Tibial artery (tissue), 4 donors: ENCODE data around the gene SVEP1.

ENCODE experiments used
- DNase-seq, 2 donors: peaks; one replicate each; pipeline ENCODE4 v3.0.0-alpha.2; 2019
- H3K27ac ChIP-seq, 2 donors: fragments of 200-600 bp; sonication (generic) in 1 of 2; 1 replicate in 1 of 2; 2 replicates in 1 of 2; pipeline ENCODE4 v1.5.1; 2018 to 2019; ENCODE audit warnings: mild to moderate bottlenecking in 1 of 2
- H3K27me3 ChIP-seq, 2 donors: fragments of 200-600 bp; sonication (generic) in 1 of 2; one replicate each; pipeline versions ENCODE4 v1.5.1 to v1.6.0; 2016 to 2019
- H3K36me3 ChIP-seq, 3 donors: fragments of 200-600 bp; sonication (generic) in 2 of 3; one replicate each; pipeline ENCODE4 v1.5.1; 2016 to 2019; ENCODE audit warnings: mild to moderate bottlenecking in 2 of 3
- H3K4me1 ChIP-seq, 4 donors: fragments of 200-600 bp; sonication (generic) in 2 of 4; 1 replicate in 3 of 4; 2 replicates in 1 of 4; pipeline ENCODE4 v1.5.1; 2016 to 2019
- H3K4me3 ChIP-seq, 2 donors: fragments of 200-600 bp; sonication (generic) in 1 of 2; 1 replicate in 1 of 2; 2 replicates in 1 of 2; pipeline ENCODE4 v1.5.1; 2018 to 2019; ENCODE audit warnings: mild to moderate bottlenecking in 2 of 2
- H3K9me3 ChIP-seq, 3 donors: fragments of 200-600 bp; sonication (generic) in 1 of 3; one replicate each; pipeline ENCODE4 v1.5.1; 2016 to 2019
- CTCF ChIP-seq, 2 experiments: fragments of 200-600 bp in 1 of 2; fragments of 450-650 bp in 1 of 2; IDR thresholded peaks; one replicate each; pipeline ENCODE4 v1.5.1; 2017 to 2019; ENCODE audit warnings: antibody characterized with exemption in 2 of 2, mild to moderate bottlenecking in 1 of 2, moderate library complexity in 1 of 2
- intact Hi-C: fragments of 100-400 bp; cut with DNase I; formaldehyde crosslinking; loops from one replicate; pipeline ENCODE4 v1.15.0; 2023; ENCODE audit warnings: low total_unique reads

Gene SVEP1

DNA sequence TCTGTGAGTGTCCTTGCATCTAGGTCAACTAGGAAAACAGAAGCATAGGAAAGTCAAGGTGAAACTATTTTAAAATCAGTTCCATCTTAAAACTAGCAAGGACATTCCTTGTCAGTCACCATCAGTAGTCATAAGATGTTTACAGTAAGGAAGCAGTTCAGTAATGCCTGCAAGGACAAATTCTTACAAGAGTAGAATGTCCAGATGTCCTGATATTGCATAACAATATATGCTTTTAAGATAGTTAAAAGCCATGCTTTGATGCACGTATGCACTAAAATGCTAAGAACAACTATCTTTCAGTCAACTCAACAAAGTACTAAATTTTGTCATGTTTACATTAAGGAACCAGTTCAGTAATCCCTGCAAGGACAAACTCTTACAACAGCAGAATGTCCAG, 11.3 kb upstream of the SVEP1 start:
- Histone ChIP-seq H3K4me3 (no peak overlapping the region), H3K36me3 (no peaks in the 10 kb centered on the region), H3K27me3 (peaks cover 0 to 4% of the 10 kb centered on the region in 2 donors), H3K9me3 (peaks cover 0 to 9% (median 0%) of the 10 kb centered on the region in 3 donors), H3K4me1 (no peaks in the 10 kb centered on the region), H3K27ac (no peak overlapping the region)
- DNase-seq, result no peak
- intact Hi-C loops, result loop anchor here (10.0 kb wide), 1 partner anchor 136 kb away; no protein-coding TSS in a partner anchor
- TF ChIP-seq CTCF (IDR thresholded peaks at IDR 0.05), result no peak

DNA sequence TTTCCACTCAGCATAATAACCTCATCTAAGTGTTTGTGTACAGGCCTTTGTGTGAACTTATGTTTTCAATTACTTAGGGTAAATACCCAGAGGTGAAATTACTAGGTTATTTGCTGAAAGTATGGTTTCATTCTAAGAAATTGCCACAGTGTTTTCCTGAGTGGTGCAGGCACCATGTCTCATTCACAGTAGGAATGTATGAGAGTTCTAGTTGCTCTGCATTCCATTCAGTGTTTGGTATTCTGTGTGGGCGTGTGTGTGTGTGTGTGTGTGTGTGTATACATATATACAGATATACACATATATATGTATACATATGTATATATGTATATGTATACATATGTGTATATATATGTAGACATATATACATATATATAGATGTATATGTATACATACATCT, 8.8 kb upstream of the SVEP1 start:
- intact Hi-C loops, result no loop called here
- no peak for DNase-seq
- Histone ChIP-seq H3K36me3 (no peaks in the 10 kb centered on the region), H3K9me3 (peaks cover 0 to 9% (median 0%) of the 10 kb centered on the region in 3 donors), H3K27me3 (no peaks in the 10 kb centered on the region), H3K4me3 (no peak overlapping the region), H3K4me1 (no peaks in the 10 kb centered on the region), H3K27ac (no peak overlapping the region)
- no peak for TF ChIP-seq CTCF (IDR thresholded peaks at IDR 0.05)

- intact Hi-C loops, result no loop called here
Measured at GRCh38 chr9:110583237-110583636, 3.7 kb upstream of the SVEP1 start.

DNA sequence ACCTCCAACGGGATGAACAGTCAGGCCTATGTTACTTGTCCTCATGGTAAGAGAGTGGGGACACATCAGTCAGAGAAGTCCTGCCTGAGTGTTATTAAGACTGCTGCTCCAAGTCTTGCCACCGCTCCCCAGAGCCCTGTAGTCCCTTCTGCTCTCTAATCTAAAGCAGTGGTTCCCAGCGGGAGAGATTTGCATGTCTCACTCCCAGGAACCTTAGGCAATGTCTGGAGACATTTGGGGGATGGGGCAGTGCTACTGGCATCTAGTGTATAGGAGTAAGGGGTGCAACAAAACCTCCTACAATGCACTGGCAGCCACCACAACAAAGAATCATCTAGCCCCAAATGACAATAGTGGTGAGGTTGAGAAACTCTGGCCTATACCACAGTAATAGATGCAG, 2.6 kb upstream of the SVEP1 start:
- Histone ChIP-seq H3K4me3 (no peak overlapping the region), H3K36me3 (no peaks in the 10 kb centered on the region), H3K27me3 (peaks cover 0 to 6% of the 10 kb centered on the region in 2 donors), H3K9me3 (no peaks in the 10 kb centered on the region), H3K4me1 (peaks cover 0 to 17% (median 8%) of the 10 kb centered on the region in 4 donors), H3K27ac (no peak overlapping the region)
- intact Hi-C loops, result no loop called here
- DNase-seq, result no peak
- no peak for TF ChIP-seq CTCF (IDR thresholded peaks at IDR 0.05)

More at GRCh38 chr9:110583237-110583636, 3.7 kb upstream of the SVEP1 start:
- H3K4me3 ChIP-seq, result no peak overlapping the region
- H3K4me1 ChIP-seq, result peaks cover 0 to 17% (median 8%) of the 10 kb centered on the region in 4 donors
- H3K36me3 ChIP-seq, result no peaks in the 10 kb centered on the region
- H3K27me3 ChIP-seq, result peaks cover 0 to 6% of the 10 kb centered on the region in 2 donors
- no peak for TF ChIP-seq CTCF (IDR thresholded peaks at IDR 0.05)
- H3K27ac ChIP-seq, result no peak overlapping the region
- peaks cover 0 to 4% (median 0%) of the 10 kb centered on the region in 3 donors for H3K9me3 ChIP-seq
- DNase-seq, result no peak

DNA sequence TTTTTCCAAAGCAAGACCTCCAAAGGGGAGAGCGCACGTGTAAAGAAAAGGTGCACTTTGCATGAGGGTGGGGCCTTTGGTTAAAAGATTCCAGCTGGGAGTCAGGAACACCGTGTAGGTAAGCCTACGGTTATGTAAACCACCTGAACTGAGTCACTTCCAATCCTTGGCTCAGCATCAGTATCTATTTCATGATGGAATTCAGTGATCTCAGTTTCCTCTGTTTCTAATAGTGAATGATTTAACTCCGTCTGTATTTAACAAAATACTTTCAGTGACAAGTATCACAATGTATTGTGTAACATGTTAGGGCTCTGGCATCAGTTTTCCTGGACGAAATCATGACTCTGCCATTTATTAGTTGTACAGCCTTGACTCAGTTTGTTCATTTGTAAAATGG, 1.3 kb upstream of the SVEP1 start:
- H3K27me3 ChIP-seq, result peaks cover 0 to 6% of the 10 kb centered on the region in 2 donors
- no peaks in the 10 kb centered on the region for H3K36me3 ChIP-seq
- no peak for DNase-seq
- H3K4me1 ChIP-seq, result peaks cover 0 to 17% (median 8%) of the 10 kb centered on the region in 4 donors
- intact Hi-C loops, result no loop called here
- H3K27ac ChIP-seq, result no peak overlapping the region
- no peaks in the 10 kb centered on the region for H3K9me3 ChIP-seq
- TF ChIP-seq CTCF (IDR thresholded peaks at IDR 0.05), result no peak
- H3K4me3 ChIP-seq, result no peak overlapping the region

GRCh38 chr9:110579862-110580219, 300 bp upstream of the SVEP1 start:
- peak in 1 of 2 donors; percentile 64 for DNase-seq
- Histone ChIP-seq H3K27me3 (peaks cover 0 to 6% of the 10 kb centered on the region in 2 donors), H3K36me3 (no peaks in the 10 kb centered on the region), H3K27ac (peak overlapping the region; percentile 46 to 59), H3K4me1 (peaks cover 0 to 27% (median 8%) of the 10 kb centered on the region in 4 donors), H3K9me3 (no peaks in the 10 kb centered on the region), H3K4me3 (peak overlapping the region; percentile 53 to 62)
- TF ChIP-seq CTCF (IDR thresholded peaks at IDR 0.05), result no peak
- intact Hi-C loops, result no loop called here
